EH (cell line): ENCODE results near the gene RPL10A.
"Not testable (repeated sequence)": the region's sequence is repeated elsewhere in the genome, so short reads cannot be mapped to it uniquely, and the experiment has no call there.

ENCODE experiments used
- DNase-seq: peaks from one replicate; pipeline ENCODE4 v3.0.0-alpha.2; 2015; ENCODE audit warnings: low read depth

The RPL10A gene

DNA sequence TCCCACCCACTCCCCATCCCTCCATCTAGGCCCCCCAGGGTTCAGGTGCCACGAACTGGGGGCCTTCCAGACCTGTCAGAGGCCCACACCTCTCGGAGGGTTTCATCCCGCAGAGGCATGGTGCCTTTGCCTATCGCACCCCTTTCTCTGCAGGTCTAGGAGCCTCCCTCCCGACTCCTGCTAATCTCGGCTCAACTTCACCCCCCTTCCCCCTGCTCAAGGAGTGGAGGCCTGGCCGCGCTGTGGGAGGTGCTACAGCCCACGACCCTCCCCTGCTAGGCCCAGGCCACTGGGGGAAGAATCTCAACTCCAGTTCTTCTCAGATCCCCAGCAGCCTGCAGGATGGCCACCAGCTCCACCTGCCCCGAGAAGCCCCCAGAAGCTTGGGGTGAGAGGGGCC lies 44.5 kb downstream of the RPL10A start, which contains the start of gene TULP1:
TSS of gene TULP1 (minus strand) at position 157 of the 400 bp plus-strand sequence. CDS start at position 119, 38 bp downstream.
- no peak for DNase-seq

DNA sequence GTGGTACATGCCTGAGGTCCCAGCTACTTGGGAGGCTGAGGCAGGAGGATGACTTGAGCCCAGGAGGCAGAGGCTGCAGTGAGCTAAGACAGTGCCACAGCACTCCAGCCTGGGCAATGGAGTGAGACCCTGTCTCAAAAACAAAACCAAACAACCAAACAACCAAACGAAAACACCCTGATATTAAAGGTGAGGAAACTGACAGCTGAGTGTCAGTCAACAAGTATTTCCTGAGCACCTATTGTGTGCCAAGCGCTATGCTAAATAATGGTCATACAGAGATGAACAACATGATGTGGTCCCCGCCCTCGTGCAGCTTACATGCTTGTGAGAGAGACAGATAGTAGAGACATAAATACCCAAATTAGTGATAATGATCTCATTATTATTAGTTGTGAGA lies 46.4 kb downstream of the RPL10A start:
- no peak for DNase-seq

DNA sequence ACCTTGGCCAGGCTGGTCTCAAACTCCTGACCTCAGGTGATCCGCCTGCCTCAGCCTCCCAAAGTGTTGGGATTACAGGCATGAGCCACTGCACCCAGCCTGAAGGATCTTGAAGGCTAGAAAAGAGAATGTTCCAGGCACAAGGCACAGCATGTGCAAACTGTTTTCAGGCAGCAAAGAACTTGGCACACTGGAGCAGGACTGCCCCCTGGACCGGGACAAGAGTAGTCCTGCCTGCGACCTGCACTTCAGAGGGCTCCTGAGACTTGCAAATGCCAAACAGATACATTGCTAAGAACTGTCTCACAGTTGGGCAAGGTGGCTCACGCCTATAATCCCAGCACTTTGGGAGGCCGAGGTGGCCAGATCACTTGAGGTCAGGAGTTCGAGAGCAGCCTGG lies 47.7 kb downstream of the RPL10A start:
- not testable (repeated sequence) for DNase-seq

DNA sequence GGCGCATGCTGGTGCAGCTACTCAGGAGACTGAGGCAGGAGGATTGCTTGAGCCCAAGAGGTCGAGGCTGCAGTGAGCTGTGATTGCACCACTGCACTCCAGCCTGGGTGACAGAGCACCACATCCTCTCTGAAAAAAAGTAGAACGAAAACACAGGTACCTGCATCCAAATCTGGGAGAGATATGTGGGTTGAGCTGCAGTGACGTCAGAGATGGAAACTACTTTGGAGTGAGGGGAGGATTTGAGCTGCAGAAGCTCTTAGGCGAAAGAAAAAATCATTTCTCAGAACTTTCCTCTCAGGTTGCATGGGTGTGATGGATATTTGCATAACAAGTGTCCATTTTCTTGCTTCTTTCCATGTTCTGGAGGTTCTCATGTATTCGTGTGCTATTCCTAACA lies 48.5 kb downstream of the RPL10A start:
- no peak for DNase-seq

DNA sequence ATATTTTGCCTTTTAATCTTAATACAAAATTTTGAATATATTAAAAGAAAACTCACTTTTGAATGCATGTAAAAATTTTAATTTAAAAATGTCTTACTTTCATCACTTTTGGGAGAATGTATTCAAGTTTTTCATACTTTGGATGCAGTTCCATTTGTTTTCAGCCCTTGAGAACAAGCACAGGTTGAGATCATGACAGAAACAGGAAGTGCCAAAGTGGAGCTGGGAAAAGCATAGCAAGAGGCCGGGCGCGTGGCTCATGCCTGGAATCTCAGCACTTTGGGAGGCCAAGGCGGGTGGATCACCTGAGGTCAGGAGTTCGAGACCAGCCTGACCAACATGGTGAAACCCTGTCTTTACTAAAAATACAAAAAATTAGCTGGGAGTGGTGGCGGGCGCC lies 49.8 kb downstream of the RPL10A start:
- DNase-seq = not testable (repeated sequence)

DNA sequence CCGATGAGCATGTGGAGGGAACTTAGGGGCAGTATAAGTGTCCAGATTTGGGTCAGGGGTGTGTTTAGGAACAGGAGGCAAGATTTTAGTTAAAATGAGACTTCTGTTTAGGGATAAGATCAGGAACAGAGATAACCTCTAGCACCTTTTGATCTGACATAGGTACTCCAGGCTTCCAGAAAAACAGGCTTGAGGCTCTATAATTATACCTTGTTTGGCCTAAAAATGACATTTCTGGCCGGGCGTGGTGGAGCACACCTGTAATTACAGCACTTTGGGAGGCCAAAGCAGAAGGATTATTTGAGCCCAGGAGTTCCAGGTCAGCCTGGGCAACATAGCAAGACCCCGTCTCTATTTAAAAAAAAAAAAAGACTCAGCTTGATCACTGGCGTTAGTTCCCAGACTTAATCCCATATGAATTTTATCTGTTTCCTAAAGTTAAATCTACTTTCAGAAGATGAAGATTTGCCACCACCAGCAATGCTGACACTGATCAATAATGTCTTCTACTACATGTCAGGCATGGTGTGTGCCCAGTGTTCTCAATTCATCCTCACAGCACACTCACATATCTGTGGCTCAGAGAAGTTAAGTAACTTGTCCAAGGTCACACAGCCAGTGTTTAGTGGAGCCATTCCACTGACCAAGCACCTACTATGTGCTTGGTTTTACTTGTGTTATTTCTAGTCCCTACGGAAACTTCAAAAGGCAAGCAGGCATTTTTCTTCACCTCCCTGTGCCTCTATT lies 50.5 kb downstream of the RPL10A start:
- no peak for DNase-seq

DNA sequence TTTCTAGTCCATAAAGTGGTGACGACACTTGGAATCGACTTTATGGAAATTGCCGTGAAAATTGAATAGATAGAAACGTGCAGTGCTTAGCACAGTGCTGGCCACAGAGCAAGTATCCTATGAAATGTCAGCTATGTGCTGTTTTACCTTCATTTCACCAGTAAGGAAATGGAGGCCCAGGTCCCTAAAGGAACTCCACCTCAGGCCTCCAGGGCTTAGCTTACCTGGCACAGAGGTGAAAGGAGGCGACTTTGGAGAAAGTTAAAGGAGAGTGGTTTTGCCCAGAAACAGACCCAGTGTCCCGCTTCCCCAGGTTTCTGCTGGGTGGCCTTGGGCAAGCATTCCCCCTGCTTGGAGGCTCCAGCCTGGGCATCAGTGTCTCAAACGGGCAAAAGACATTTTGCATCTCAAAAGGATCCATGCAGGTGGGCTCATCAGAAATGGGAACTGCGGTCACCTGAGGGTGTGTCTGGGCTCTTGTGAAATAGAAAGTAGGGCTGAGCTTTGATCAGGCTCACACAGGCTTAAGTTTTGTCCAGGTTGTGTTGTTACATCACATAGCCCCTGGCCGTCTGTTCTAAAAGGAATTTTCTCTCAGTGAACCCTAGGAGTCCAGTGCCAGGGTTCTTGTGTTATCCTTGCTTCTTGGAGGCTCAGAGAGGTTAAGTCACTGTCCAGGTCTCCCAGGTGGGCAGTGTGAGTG lies 51.3 kb downstream of the RPL10A start:
- DNase-seq = no peak
